Measurements from ENCODE around the gene DQX1. TPM values are rescaled to one million over a fixed set of nuclear protein-coding genes. Genes with fewer than 3 reads are reported as not detected.

DQX1 gene
- total and polyA plus RNA-seq, 2 of the 4 experiments (the other 2 are of a cell fraction), result 0.07 TPM; not detected in 1

DNA sequence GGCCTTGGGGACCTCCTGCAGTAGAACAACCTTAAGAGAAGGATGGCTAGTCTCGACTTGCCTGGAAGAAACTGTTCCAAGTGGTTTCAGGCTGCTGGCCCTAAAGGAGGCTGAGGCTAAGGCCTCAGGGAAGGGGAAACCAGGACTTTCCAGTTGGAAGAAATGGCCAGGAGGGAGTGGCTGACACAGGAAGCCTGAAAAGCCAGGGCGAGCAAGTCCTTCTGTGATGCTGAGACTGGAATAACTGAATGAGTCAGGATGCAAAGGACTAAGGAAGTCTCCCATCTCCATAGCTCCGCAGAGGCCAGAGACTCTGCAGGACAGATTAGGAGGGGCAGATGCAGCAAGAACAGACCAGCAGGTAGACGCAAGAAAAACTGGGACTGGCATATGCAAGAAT, 11.1 kb upstream of the DQX1 start:
- Histone ChIP-seq H4K8ac (ENCODE audit: low read depth in 2 of 2, low read length in 2 of 2) (no peak overlapping the region), H4K20me1 (ENCODE audit: insufficient read depth, low read length) (no peaks in the 10 kb centered on the region), H3K27me3 (ENCODE audit: control insufficient read depth, insufficient read depth, low read length) (no peaks in the 10 kb centered on the region), H3K27ac (ENCODE audit: insufficient read depth, low read length) (no peak overlapping the region), H2BK5ac (ENCODE audit: low read depth, low read length, poor library complexity, severe bottlenecking) (no peak overlapping the region), H3K9me3 (ENCODE audit: control insufficient read depth, insufficient read depth, low read length) (no peaks in the 10 kb centered on the region), H4K5ac (ENCODE audit: low read depth, low read length) (no peak overlapping the region), H3K14ac (replicated peaks; ENCODE audit: low read depth, low read length) (no peak overlapping the region), H2AK9ac (replicated peaks; ENCODE audit: low read depth, low read length, poor library complexity) (no peak overlapping the region), H3K9me1 (ENCODE audit: insufficient read depth, low read length) (no peaks in the 10 kb centered on the region), H3K23ac (ENCODE audit: low read depth, low read length) (no peak overlapping the region), H3K79me1 (ENCODE audit: low read depth in 1 of 2, low read length in 2 of 2) (peaks cover 0 to 5% of the 10 kb centered on the region in 2 experiments; a peak in 2 of 4 replicates), H2AK5ac (ENCODE audit: low read depth, low read length) (no peak overlapping the region), H3K9ac (ENCODE audit: low read depth, low read length) (no peak overlapping the region), H3K36me3 (ENCODE audit: control insufficient read depth, insufficient read depth, low read length) (peaks cover 31% of the 10 kb centered on the region), H3K4me3 (ENCODE audit: insufficient read depth, low read depth, low read length) (no peak overlapping the region), H4K91ac (ENCODE audit: insufficient read depth, low read depth, low read length) (no peak overlapping the region), H3K56ac (ENCODE audit: extremely low read depth, insufficient read depth, low read length) (no peak overlapping the region), H3K4me2 (ENCODE audit: low read depth, low read length) (no peak overlapping the region), H2BK120ac (ENCODE audit: low read depth, low read length) (no peak overlapping the region), H2BK15ac (ENCODE audit: low read depth, low read length) (no peak overlapping the region), H3K18ac (ENCODE audit: low read depth, low read length) (no peak overlapping the region), H2BK20ac (ENCODE audit: low read depth, low read length) (no peak overlapping the region), H3K4ac (ENCODE audit: low read depth, low read length) (no peak overlapping the region), H3K4me1 (ENCODE audit: control insufficient read depth, insufficient read depth, low read length) (no peaks in the 10 kb centered on the region), H2AFZ (replicated peaks; ENCODE audit: low read length, poor library complexity) (no peak overlapping the region)
- TF ChIP-seq SMC3 (IDR thresholded peaks at IDR 0.05; ENCODE audit: low read depth, low read length), result no peak
- in situ Hi-C loops (cut with MboI; ENCODE audit: low sequenced_read_pairs) (no loop called here), intact Hi-C loops (cut with micrococcal nuclease) (no loop called here), dilution Hi-C loops (cut with HindIII; ENCODE audit: low sequenced_read_pairs, unreplicated experiment) (no loop called here)
- ChIA-PET POLR2A (ENCODE audit: unreplicated experiment) (no interaction called here), CTCF (no interaction called here)
- no peak; the same call in 1 of the 2 replicates for ATAC-seq (ENCODE audit: low read depth)
- BruUV-seq (replicated peaks), result no TSS peak
- no peak for DNase-seq
- 94% methylated on average over 2 of the region's 4 CpGs; no CpG with 5 or more reads in 1 of the 2 experiments for WGBS, 2 experiments (ENCODE audit: extremely low coverage in 2 of 2, insufficient read length in 1 of 2)

Data from IMR-90 (cell line).